ENCODE data around the gene DACH1.

DACH1 gene

GRCh38 chr13:71831716-71832115, 35.3 kb downstream of the DACH1 start:
- no peak overlapping the region for H3K27ac ChIP-seq (ENCODE audit: extremely low read depth, low read depth, low read length)
- H3K9me3 ChIP-seq (ENCODE audit: control insufficient read depth, insufficient read depth, low read depth, low read length) = no peaks in the 10 kb centered on the region
- no peaks in the 10 kb centered on the region; the same call in 1 of the 2 replicates for H3K4me1 ChIP-seq (ENCODE audit: control insufficient read depth, insufficient read depth, low read length)
- H3K4me3 ChIP-seq (ENCODE audit: low read depth, low read length) = no peak overlapping the region
- H3K36me3 ChIP-seq (ENCODE audit: control insufficient read depth in 2 of 2, insufficient read depth in 1 of 2, low read length in 2 of 2) = no peaks in the 10 kb centered on the region
- POLR2A ChIA-PET = no interaction called here
- CTCF ChIA-PET = no interaction called here
- TF ChIP-seq ZBTB20 (tag by site-specific recombination; IDR thresholded peaks at IDR 0.05) = peak; percentile 63
- peak; percentile 50; the same call in 1 of the 2 replicates for TF ChIP-seq SP7 (tag by site-specific recombination; IDR thresholded peaks at IDR 0.05)
- 0 out of 2 replicates have a peak, but pooled peaks have one; percentile 54 for TF ChIP-seq PRDM4 (tag by site-specific recombination; IDR thresholded peaks at IDR 0.05)
- no peak for TF ChIP-seq ZNF23 (tag by site-specific recombination; IDR thresholded peaks at IDR 0.05; ENCODE audit: borderline replicate concordance)
- no peak for TF ChIP-seq ZNF677 (tag by site-specific recombination; IDR thresholded peaks at IDR 0.05)
- TF ChIP-seq ZNF10 (tag by site-specific recombination; IDR thresholded peaks at IDR 0.05) = peak; percentile 86
- no peak for TF ChIP-seq ZNF354C (tag by site-specific recombination; IDR thresholded peaks at IDR 0.05; ENCODE audit: borderline replicate concordance, low read depth)
- TF ChIP-seq HIC1 (tag by site-specific recombination; IDR thresholded peaks at IDR 0.05) = no peak
- TF ChIP-seq ZSCAN30 (tag by site-specific recombination; IDR thresholded peaks at IDR 0.05) = peak; percentile 100
- TF ChIP-seq TRIM28 (IDR thresholded peaks at IDR 0.05; ENCODE audit: borderline replicate concordance, low read length) = peak; percentile 95
- TF ChIP-seq ZIC2 (tag by site-specific recombination; IDR thresholded peaks at IDR 0.05) = peak; percentile 73
- peak; percentile 5; the same call in 1 of the 2 replicates for TF ChIP-seq ZNF140 (tag by site-specific recombination; IDR thresholded peaks at IDR 0.05)
- peak; percentile 87; the same call in 1 of the 2 replicates for TF ChIP-seq TCF7L2 (IDR thresholded peaks at IDR 0.05; ENCODE audit: borderline replicate concordance, low read depth, low read length)
- TF ChIP-seq ZNF660 (tag by site-specific recombination; IDR thresholded peaks at IDR 0.05) = peak; percentile 12; the same call in 1 of the 2 replicates
- TF ChIP-seq ZNF596 (tag by site-specific recombination; IDR thresholded peaks at IDR 0.05) = peak; percentile 70
- TF ChIP-seq PRDM6 (tag by site-specific recombination; IDR thresholded peaks at IDR 0.05) = peak; percentile 92
- peak; percentile 90 for TF ChIP-seq ZNF843 (tag by site-specific recombination; IDR thresholded peaks at IDR 0.05)
- TF ChIP-seq FEZF1 (tag by site-specific recombination; IDR thresholded peaks at IDR 0.05) = peak; percentile 95
- TF ChIP-seq BCL6B (tag by site-specific recombination; IDR thresholded peaks at IDR 0.05) = peak; percentile 29; the same call in 1 of the 2 replicates
- TF ChIP-seq ZNF621 (tag by site-specific recombination; IDR thresholded peaks at IDR 0.05) = no peak
- no peak for TF ChIP-seq ZNF518A (tag by site-specific recombination; conservative IDR thresholded peaks at IDR 0.05; ENCODE audit: low read depth)
- TF ChIP-seq ZNF18 (tag by site-specific recombination; IDR thresholded peaks at IDR 0.05) = peak; percentile 43; the same call in 1 of the 2 replicates
- TF ChIP-seq ZNF561 (tag by site-specific recombination; IDR thresholded peaks at IDR 0.05; ENCODE audit: borderline replicate concordance) = peak; percentile 67; the same call in 1 of the 2 replicates
